Keratinocyte (primary cell): Measurements from ENCODE around the gene CABP2.

Source experiments
- EZH2 ChIP-seq: IDR thresholded peaks from one replicate; pipeline ENCODE4 v1.6.1; 2012; ENCODE audit warnings: inconsistent platforms, mild to moderate bottlenecking, low read length, moderate library complexity
- TF ChIP-seq, protein P1 (sequence below), 3 experiments: IDR thresholded peaks in 1 of 3; conservative IDR thresholded peaks in 1 of 3; optimal IDR thresholded peaks in 1 of 3; 2 replicates in 2 of 3; 3 replicates in 1 of 3; pipeline versions ENCODE3 to v1.5.1; 2011; ENCODE audit warnings: low read length in 3 of 3, mild to moderate bottlenecking in 3 of 3, moderate library complexity in 2 of 3, control low read depth in 1 of 3, inconsistent platforms in 1 of 3; ENCODE audit not compliant: insufficient read depth in 2 of 3; ENCODE audit errors: extremely low read depth in 1 of 3

DNA sequence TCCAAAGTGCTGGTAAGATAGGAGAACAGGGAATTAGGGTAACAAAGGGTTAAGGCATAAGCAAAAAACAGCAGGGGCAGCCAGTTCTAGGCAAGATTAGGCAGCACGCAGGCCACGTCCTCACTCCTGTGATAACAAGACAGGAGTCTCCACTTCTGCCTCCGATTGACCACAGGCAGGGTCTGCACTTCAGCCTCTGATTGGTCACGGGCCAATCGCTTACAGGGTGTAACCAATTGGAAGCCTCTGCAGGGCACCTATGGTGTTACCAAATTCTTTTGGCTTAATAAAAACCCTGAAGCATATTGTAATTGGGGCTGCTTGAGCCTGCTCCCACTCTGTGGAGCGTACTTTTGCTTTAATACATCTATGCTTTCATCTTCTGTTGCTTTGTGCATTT, 48.2 kb upstream of the CABP2 start:
- TF ChIP-seq, protein P1, sequence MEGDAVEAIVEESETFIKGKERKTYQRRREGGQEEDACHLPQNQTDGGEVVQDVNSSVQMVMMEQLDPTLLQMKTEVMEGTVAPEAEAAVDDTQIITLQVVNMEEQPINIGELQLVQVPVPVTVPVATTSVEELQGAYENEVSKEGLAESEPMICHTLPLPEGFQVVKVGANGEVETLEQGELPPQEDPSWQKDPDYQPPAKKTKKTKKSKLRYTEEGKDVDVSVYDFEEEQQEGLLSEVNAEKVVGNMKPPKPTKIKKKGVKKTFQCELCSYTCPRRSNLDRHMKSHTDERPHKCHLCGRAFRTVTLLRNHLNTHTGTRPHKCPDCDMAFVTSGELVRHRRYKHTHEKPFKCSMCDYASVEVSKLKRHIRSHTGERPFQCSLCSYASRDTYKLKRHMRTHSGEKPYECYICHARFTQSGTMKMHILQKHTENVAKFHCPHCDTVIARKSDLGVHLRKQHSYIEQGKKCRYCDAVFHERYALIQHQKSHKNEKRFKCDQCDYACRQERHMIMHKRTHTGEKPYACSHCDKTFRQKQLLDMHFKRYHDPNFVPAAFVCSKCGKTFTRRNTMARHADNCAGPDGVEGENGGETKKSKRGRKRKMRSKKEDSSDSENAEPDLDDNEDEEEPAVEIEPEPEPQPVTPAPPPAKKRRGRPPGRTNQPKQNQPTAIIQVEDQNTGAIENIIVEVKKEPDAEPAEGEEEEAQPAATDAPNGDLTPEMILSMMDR (optimal IDR thresholded peaks at IDR 0.05 in 1 of 3, IDR thresholded peaks at IDR 0.05 in 1 of 3, conservative IDR thresholded peaks at IDR 0.05 in 1 of 3; ENCODE audit: extremely low read depth in 1 of 3, insufficient read depth in 2 of 3, low read length in 3 of 3): no peak
- no peak for TF ChIP-seq EZH2
